ENCODE results near the gene IQSEC1.
A peak's percentile ranks its signal among the peaks of the same experiment; 100 is the strongest.

The IQSEC1 gene

GRCh38 chr3:12995389-12996180, 77.6 kb downstream of the IQSEC1 start:
- no peak overlapping the region for H3K4me3 ChIP-seq (ENCODE audit: low read length)
- no peak for TF ChIP-seq CTCF (conservative IDR thresholded peaks at IDR 0.05; ENCODE audit: low read depth, low read length)
- no peak for DNase-seq (ENCODE audit: low read depth)

- DNase-seq (ENCODE audit: low read depth) = peak; percentile 61
Observed at GRCh38 chr3:12994607-12995388, 78.4 kb downstream of the IQSEC1 start.

GRCh38 chr3:12994357-12994606, 78.9 kb downstream of the IQSEC1 start:
- H3K4me3 ChIP-seq (ENCODE audit: low read length) = peak overlapping the region; percentile 69
- no peak for DNase-seq (ENCODE audit: low read depth)
- TF ChIP-seq CTCF (conservative IDR thresholded peaks at IDR 0.05; ENCODE audit: low read depth, low read length) = no peak

More at GRCh38 chr3:12994607-12995388, 78.4 kb downstream of the IQSEC1 start:
- H3K4me3 ChIP-seq (ENCODE audit: low read length) = peak overlapping the region; percentile 69
- TF ChIP-seq CTCF (conservative IDR thresholded peaks at IDR 0.05; ENCODE audit: low read depth, low read length) = peak; percentile 73

- peak overlapping the region; percentile 69 for H3K4me3 ChIP-seq (ENCODE audit: low read length)
- no peak for DNase-seq (ENCODE audit: low read depth)
- no peak for TF ChIP-seq CTCF (conservative IDR thresholded peaks at IDR 0.05; ENCODE audit: low read depth, low read length)
Observed at GRCh38 chr3:12993517-12994356, 79.5 kb downstream of the IQSEC1 start.

- no peak for DNase-seq (ENCODE audit: low read depth)
- peak overlapping the region; percentile 69 for H3K4me3 ChIP-seq (ENCODE audit: low read length)
- no peak for TF ChIP-seq CTCF (conservative IDR thresholded peaks at IDR 0.05; ENCODE audit: low read depth, low read length)
Observed at GRCh38 chr3:12992629-12993516, 80.4 kb downstream of the IQSEC1 start.

- no peak for DNase-seq (ENCODE audit: low read depth)
- no peak overlapping the region for H3K4me3 ChIP-seq (ENCODE audit: low read length)
- TF ChIP-seq CTCF (conservative IDR thresholded peaks at IDR 0.05; ENCODE audit: low read depth, low read length) = no peak
Observed at GRCh38 chr3:12991861-12992281, 81.4 kb downstream of the IQSEC1 start.
